IPS-18c (cell line): ENCODE measurements around the gene FAM193A.
"Not testable (repeated sequence)": the region's sequence is repeated elsewhere in the genome, so short reads cannot be mapped to it uniquely, and the experiment has no call there.

ENCODE experiments used
- H3K4me3 ChIP-seq: 2 replicates; pipeline ENCODE4 v1.7.0; 2013; ENCODE audit warnings: low read depth, mild to moderate bottlenecking, low read length, moderate library complexity; ENCODE audit not compliant: insufficient read depth
- H3K9me3 ChIP-seq: one replicate; pipeline ENCODE4 v1.6.1; 2013; ENCODE audit warnings: mild to moderate bottlenecking, low read length, moderate library complexity; ENCODE audit not compliant: control insufficient read depth, insufficient read depth

Gene FAM193A

DNA sequence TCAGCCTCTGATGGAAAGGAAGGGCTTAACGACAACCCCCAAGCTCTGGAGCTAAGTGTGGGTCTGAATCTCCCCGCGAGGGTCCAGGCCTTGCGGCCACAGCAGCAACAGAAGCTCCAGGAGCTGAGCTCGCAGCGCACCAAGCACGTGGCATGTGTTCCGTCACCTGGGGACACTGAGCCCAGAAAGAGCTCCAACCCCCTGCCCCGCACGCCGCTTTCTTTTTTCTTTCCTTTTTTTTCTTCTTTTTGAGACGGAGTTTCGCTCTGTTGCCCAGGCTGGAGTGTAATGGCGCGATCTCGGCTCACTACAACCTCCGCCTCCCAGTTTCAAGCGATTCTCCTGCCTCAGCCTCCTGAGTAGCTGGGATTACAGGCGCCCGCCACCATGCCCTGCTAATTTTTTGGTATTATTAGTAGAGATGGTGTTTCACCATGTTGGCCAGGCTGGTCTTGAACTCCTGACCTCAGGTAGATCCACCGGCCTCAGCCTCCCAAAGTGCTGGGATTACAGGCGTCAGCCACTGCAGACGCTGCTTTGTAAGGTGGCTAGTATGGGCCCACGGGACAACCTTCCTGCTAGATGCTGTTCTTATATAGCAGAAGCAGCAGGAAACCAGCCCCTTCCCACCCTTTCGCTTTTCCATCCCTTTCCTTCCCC, 220.4 kb downstream of the FAM193A start:
- no peaks in the 10 kb centered on the region for H3K9me3 ChIP-seq
- H3K4me3 ChIP-seq: no peak overlapping the region

DNA sequence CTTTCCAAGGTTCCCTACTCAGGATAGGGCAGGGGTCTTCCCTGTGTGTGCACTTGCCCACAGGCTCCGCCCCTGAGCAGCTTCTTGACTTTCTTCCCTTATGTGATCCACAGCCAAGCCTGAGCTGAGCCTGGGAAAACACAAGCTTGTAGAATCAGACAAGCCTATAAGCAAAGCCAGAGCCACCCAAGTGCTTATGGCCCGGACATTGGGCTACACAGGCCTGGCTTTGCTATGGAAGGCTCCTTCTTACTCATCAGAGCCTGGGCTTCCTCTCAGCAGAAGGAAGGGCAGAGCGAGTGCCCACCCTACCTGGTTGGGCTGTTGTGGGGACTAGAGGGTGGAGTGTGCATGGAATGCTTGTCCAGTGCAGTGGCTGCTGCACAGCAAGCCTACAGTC, 221.0 kb downstream of the FAM193A start:
- H3K4me3 ChIP-seq: no peak overlapping the region
- H3K9me3 ChIP-seq: no peaks in the 10 kb centered on the region

DNA sequence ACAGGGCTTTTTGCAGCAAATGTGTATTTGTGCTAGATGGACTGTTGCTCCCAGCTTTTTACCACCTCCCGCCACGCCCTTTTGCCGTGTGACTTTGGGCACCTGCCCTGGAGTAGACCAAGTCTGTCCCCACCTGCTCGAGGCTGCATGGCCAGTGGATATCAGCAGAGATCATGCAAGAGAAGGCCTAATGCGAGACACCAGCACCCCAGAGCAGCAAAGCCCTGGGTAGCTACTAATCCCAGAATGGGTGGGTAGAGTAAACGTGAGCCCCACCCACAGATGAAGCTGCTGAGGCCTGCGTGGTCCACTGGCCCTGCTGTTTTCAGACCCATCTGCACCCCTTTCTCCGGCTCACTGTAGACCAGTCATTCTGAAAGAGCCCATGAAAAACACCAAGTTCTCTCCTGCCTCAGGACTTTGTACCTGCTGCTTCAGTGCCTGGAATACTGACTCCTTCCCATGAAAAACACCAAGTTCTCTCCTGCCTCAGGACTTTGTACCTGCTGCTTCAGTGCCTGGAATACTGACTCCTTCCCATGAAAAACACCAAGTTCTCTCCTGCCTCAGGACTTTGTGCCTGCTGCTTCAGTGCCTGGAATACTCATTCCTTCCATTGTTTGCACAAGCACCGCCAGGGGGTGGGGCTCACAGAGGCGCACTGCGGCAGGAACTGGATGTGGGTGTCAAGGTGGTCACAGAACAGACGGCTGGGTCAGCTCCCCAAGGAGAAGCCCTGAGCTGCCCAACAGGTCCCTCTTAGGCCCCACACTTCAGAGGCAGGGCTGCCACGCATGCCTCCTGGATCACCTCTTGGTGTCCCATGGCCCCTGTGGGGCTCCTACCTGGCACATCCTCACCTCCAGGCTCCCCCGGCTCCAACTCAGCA, 224.8 kb downstream of the FAM193A start:
- no peak overlapping the region for H3K4me3 ChIP-seq
- no peaks in the 10 kb centered on the region for H3K9me3 ChIP-seq

DNA sequence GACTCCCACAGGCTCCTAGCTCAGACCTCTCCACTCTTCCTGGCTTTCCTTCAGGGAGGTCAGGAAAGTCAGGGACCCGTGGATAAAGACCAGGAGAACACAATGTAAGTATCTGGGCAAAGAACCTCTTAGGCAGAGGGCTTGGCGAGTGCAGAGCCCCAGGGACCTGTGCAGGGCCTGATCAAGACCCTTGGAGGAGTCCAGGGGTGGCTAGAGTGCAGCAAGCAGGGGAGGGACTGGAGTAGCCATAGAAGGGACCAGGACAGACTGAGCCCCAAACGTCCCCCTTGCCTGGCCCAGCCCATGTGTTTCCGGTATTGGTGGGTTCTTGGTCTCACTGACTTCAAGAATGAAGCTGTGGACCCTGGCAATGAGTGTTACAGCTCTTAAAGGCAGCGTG, 225.6 kb downstream of the FAM193A start:
- H3K9me3 ChIP-seq: no peaks in the 10 kb centered on the region
- no peak overlapping the region for H3K4me3 ChIP-seq

DNA sequence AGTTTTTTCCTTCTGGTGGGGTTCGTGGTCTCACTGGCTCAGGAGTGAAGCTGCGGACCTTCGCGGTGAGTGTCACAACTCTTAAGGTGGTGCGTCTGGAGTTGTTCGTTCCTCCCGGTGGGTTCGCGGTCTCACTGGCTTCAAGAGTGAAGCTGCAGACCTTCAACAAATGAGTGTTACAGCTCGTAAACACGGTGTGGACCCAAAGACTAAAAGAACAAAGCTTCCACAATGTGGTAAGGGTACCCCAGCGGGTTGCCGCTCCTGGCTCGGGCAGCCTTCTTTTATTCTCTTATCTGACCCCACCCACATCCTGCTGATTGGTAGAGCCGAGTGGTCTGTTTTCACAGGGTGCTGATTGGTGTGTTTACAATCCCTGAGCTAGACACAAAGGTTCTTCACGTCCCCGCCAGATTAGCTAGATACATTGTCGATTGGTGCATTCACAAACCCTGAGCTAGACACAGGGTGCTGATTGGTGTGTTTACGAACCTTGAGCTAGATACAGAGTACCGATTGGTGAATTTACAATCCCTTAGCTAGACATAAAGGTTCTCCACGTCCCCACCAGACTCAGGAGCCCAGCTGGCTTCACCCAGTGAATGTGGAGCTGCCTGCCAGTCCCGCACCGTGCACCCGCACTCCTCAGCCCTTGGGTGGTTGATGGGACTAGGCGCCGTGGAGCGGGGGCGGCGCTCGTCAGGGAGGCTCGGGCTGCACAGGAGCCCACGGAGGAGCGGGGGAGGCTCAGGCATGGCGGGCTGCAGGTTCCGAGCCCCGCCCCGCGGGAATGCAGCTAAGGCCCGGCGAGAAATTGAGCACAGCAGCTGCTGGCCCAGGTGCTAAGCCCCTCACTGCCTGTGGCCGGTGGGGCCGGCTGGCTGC, 226.3 kb downstream of the FAM193A start:
- not testable (repeated sequence) for H3K9me3 ChIP-seq, H3K4me3 ChIP-seq

DNA sequence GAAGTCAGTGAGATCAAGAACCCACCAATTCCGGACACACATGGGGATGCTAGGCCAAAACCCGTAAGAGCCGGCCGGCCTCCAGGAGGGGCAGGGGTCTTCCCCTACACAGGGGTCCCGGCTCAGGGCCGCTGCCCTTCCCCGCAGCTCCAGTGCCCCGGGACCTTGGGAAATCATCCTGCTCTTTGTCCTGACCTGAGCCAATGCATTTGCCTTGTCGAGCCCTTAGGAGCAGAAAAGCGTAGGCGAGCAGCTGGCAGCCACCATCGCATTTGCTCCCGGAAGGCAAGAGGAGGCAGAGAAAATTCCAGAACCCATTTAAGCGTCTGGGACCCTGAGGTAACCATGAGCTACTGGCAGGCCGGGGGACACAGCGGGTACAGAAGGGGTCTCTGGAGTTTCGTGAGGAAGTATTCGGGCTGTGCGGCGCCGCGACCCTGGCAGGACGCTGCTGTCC, 227.1 kb downstream of the FAM193A start:
- peak overlapping the region; percentile 40; the same call in 1 of the 2 replicates for H3K4me3 ChIP-seq

DNA sequence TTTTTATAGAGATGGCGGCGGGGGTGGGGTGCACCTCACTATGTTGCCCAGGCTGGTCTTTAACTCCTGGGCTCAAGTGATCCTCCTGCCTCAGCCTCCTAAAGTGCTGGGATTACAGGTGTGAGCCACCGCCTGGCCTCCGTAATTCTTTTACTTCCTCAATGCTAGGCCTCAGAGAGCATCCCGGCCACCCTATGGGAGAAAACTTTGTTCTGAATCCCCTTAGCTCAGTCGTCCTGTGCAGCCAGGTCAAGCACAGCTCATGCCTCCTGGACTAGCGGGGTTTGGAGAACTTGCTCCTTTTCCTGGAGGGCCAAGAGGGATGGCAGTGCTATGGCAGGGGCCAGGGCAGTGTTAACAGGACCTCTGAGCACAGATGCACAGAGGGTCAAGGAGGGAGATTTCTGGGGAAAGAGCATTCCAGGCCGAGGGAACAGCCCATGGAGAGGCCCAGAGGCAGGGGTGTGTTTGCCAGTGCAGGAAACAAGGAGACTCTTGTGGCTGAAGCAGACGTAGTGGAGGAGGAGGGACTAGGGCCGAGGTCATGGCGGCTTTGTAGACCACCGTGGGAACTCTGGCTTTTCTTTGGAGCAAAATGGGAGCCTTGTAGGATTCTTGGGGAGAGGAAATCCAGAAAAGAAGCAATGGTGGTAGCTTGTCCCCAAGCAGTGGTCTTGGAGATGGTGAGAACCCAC, 229.5 kb downstream of the FAM193A start:
- Histone ChIP-seq H3K9me3 (no peaks in the 10 kb centered on the region), H3K4me3 (no peak overlapping the region)

More for the DNA sequence above, 227.1 kb downstream of the FAM193A start:
- no peaks in the 10 kb centered on the region for H3K9me3 ChIP-seq

DNA sequence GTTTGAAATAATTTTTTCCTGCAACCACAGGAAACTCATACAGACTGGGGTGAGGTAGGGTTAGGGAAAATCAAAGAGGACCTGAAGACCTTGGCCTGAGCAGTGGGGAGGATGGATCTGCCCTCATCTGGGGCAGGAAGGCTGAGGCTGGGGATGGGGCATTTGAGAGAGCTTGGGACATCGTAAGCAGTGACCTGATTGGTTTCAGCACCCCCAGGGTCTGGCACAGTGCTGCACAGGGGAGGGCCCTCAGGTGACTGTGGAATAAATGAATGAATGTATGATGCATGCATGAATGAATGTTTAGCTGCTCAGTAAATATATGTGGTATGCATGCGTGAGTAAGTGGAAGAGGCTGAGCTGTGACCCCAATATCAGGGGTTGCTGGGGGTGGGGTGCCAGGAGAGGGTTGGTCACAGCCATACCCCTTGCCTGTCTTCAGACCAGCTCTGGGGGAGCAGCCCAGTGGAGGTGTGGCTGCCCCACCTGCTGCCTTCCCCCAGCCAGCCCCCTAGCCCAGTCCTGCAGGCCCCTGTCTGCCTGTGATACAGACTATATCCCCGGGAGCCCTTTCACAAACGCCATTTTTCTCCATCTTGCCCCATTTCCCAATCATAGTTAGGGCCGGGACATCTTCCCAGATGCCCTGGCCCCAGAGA, 230.7 kb downstream of the FAM193A start:
- no peaks in the 10 kb centered on the region for H3K9me3 ChIP-seq
- no peak overlapping the region for H3K4me3 ChIP-seq

DNA sequence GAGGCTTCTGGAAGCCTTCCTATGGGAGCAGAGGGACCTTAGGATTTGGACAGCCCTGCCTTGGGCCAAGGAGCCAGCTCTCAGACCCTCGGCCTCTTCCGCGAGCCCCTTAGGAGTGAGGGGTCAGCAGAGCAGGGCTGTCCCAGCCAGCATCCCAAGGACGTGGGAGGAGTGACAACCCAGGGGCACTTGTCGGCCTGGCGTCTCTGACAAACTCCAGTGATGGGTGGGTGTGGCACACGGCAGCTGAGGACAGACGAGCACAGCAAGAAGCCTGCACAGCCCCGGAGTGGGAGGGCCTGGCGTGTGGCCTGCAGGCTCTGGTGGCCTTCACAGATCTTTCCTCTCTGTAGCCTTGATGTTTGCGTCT, 231.2 kb downstream of the FAM193A start:
- Histone ChIP-seq H3K4me3 (no peak overlapping the region), H3K9me3 (peaks cover under 1% of the 10 kb centered on the region)

DNA sequence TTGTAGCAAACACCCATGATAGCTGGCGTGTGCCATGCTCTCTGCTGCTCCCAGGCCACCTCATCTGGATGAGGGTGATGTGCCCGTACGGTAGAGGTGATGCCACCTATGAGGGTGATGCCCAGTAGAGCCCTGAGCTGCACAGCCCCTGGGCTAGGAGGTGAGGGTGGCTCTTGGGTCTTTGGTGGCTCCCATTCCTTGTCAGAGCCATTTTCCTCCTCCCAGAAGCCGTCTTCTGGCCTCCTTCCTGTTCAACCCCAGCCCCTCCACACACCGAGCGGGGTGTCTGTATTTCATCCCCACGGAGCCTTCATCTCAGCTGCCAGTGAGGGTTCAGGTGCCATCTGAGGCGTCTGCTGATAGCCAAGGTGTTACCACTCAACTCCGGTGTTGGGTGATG, 231.7 kb downstream of the FAM193A start:
- no peak overlapping the region for H3K4me3 ChIP-seq
- H3K9me3 ChIP-seq: peaks cover 4% of the 10 kb centered on the region

DNA sequence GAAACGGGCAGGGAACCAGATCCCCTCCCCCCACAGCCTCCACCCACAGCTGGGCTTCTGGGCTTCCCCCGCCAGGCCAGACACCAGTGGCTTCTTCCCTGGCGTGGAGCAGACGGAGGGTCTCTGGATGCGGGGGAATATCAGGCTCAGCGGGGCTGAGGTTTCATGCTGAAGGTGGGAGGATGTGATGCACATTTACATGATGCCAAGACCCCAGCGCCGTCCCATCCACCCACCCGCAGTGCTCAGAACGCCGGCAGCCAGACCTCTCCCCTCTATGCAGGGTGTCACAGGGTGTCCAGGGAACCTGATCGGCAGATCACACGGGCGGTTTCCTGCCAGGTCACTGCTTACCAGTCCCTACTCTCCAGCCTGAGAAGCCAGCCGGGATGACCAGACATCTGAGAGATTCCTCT, 232.5 kb downstream of the FAM193A start:
- no peak overlapping the region for H3K4me3 ChIP-seq
- peaks cover 4% of the 10 kb centered on the region for H3K9me3 ChIP-seq

DNA sequence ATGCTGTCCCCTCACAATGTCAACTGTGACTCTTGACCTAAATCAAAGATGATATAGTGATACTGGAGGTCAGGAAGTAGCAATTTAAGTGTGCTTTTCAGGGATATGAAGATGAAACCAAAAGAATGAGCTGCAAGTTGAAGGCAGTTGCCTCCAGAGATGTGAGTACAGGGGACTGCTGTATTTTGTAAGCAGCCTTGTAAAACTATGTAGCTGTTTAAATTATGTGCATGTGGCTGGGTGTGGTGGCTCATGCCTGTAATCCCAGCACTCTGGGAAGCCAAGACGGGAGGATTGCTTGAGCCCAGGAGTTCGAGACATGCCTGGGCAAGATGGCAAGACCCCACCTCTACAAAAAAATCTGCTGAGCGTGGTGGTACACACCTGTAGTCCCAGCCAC, 234.8 kb downstream of the FAM193A start:
- Histone ChIP-seq H3K4me3 (no peak overlapping the region), H3K9me3 (peaks cover 4% of the 10 kb centered on the region)

DNA sequence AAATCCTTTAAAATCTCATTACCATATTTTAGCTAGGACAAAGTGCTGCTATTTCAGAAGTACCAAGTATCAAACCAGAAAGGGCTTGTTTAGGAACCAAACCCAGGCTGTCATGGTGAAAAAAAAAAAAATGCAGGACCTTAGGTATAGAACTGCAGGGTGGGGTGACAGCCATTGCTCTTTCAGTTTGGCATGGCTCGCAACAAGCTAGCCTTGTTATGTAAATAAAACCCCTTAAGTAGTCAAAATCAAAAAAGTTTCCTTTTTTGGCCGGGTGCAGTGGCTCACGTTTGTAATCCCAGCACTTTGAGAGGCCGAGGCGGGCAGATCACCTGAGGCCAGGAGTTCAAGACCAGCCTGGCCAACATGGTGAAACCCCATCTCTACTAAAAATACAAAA, 244.2 kb downstream of the FAM193A start:
- not testable (repeated sequence) for H3K4me3 ChIP-seq

DNA sequence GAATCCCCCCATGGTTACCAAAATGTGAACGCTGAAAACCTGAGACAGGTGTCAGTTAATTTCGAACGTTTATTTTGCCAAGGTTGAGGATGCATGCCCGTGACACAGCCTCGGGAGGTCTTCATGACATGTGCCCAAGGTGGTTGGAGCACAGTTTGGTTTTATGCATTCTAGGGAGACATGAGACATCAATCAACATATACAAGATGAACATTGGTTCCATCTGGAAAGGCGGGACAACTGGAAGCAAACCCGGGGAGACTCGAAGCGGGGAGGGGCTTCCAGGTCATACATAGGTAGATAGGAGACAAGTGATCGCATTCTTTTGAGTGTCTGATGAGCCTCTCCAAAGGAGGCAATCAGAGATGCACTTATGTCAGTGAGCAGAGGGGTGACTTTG, 245.5 kb downstream of the FAM193A start:
- no peaks in the 10 kb centered on the region for H3K9me3 ChIP-seq

More for the DNA sequence above, 244.2 kb downstream of the FAM193A start:
- not testable (repeated sequence) for H3K9me3 ChIP-seq

More for the DNA sequence above, 245.5 kb downstream of the FAM193A start:
- H3K4me3 ChIP-seq: no peak overlapping the region
